MM.1S (cell line): ENCODE measurements around the gene NEDD4L.

Experiments
- EZH2 ChIP-seq: fragments of 300-600 bp; sonication (generic); optimal IDR thresholded peaks from 2 replicates; pipeline ENCODE3; 2017; ENCODE audit warnings: low read depth, mild to moderate bottlenecking, antibody characterized with exemption, low read length, mixed read lengths
- EZH2phosphoT487 ChIP-seq: fragments of 300-600 bp; sonication (generic); IDR thresholded peaks from 2 replicates; pipeline ENCODE4 v1.6.1; 2018; ENCODE audit warnings: antibody characterized with exemption, low read length
- TF ChIP-seq, protein P1 (sequence below): fragments of 300-600 bp; sonication (generic); IDR thresholded peaks from 2 replicates; pipeline ENCODE4 v1.5.1; 2016; ENCODE audit warnings: antibody characterized with exemption, low read length, mixed read lengths

DNA sequence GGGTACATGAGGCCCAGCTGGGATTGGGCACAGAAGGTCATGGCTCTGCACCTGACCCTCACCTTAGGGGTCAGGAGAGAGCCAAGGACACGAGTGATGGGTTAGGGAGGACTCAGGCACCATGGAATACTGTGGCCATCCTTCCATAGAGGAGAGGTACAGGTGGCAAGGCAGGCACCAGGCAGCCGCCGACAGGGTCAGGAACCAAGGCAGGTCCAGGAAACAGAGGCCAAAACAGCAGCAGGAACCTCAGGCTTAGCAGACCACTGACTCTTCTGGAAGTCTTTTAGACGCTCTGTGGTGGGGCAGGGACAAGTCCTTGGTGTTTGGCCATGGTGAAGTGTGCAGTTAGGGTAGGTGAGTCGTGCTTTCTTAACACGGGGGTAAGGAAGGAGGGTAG, 128.0 kb downstream of the NEDD4L start:
- TF ChIP-seq, protein P1, sequence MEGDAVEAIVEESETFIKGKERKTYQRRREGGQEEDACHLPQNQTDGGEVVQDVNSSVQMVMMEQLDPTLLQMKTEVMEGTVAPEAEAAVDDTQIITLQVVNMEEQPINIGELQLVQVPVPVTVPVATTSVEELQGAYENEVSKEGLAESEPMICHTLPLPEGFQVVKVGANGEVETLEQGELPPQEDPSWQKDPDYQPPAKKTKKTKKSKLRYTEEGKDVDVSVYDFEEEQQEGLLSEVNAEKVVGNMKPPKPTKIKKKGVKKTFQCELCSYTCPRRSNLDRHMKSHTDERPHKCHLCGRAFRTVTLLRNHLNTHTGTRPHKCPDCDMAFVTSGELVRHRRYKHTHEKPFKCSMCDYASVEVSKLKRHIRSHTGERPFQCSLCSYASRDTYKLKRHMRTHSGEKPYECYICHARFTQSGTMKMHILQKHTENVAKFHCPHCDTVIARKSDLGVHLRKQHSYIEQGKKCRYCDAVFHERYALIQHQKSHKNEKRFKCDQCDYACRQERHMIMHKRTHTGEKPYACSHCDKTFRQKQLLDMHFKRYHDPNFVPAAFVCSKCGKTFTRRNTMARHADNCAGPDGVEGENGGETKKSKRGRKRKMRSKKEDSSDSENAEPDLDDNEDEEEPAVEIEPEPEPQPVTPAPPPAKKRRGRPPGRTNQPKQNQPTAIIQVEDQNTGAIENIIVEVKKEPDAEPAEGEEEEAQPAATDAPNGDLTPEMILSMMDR, result no peak
- TF ChIP-seq EZH2, result no peak
- TF ChIP-seq EZH2phosphoT487, result no peak
